Measurements from ENCODE around the gene PKIB. TPM values are rescaled to one million over a fixed set of nuclear protein-coding genes. Genes with fewer than 3 reads are reported as not detected.

PKIB gene
- polyA plus RNA-seq, 2 of the 4 experiments (the other 2 are of a cell fraction) = 0.37 to 1.5 TPM

DNA sequence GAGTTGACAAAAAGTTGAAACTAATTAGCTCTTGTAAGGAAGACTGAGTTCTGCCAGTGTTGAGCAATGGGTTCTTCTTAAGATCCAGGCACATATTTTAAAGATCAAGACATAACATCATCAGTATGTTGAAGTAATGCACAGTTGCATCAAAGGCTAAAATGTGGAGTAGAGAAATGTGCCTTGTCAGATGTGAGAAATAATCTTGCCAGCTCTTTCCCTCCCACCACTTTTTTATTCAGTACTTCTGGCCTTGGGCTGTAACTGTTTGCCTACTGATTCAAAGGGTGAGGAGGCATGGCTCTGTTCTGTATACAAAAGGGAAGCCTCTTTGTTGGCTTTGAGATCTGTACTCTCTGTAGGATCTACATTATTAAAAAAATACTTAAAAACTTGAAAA lies 13.1 kb downstream of the PKIB start:
- H3K4me1 ChIP-seq = peaks cover 3% of the 10 kb centered on the region; the same call in 1 of the 3 replicates
- POLR2A ChIA-PET = no interaction called here
- no peak overlapping the region for H3K4me2 ChIP-seq
- FAIRE-seq = no peak
- no peak for ATAC-seq
- CTCF ChIA-PET = no interaction called here
- TF ChIP-seq EP300 (IDR thresholded peaks at IDR 0.05) (no peak), FOSB (CRISPR knock-in tag; IDR thresholded peaks at IDR 0.05) (no peak), KDM1A (IDR thresholded peaks at IDR 0.05; ENCODE audit: low read depth) (no peak), BHLHE40 (IDR thresholded peaks at IDR 0.05; ENCODE audit: low read depth, low read length) (no peak), HES2 (IDR thresholded peaks at IDR 0.05) (no peak), EHMT2 (IDR thresholded peaks at IDR 0.05; ENCODE audit: low read depth) (no peak), MYC (IDR thresholded peaks at IDR 0.05; ENCODE audit: borderline replicate concordance, low read length) (no peak), POLR2A (IDR thresholded peaks at IDR 0.05; ENCODE audit: low read length) (no peak), HOXB13 (CRISPR knock-in tag; IDR thresholded peaks at IDR 0.05; ENCODE audit: low read depth) (no peak), GATA3 (IDR thresholded peaks at IDR 0.05; ENCODE audit: borderline replicate concordance) (no peak), JUNB (IDR thresholded peaks at IDR 0.05) (no peak), RARB (CRISPR knock-in tag; IDR thresholded peaks at IDR 0.05) (no peak), CEBPB (IDR thresholded peaks at IDR 0.05) (no peak), HDAC2 (IDR thresholded peaks at IDR 0.05) (no peak), KDM5A (IDR thresholded peaks at IDR 0.05) (no peak), E2F6 (IDR thresholded peaks at IDR 0.05; ENCODE audit: borderline replicate concordance, low read depth) (no peak), MAFK (IDR thresholded peaks at IDR 0.05; ENCODE audit: partially characterized antibody) (no peak), CHD4 (IDR thresholded peaks at IDR 0.05; ENCODE audit: borderline replicate concordance) (no peak)
- no peak overlapping the region for H3K27ac ChIP-seq
- H3K4me3 ChIP-seq = no peak overlapping the region
- no peaks in the 10 kb centered on the region for H3K9me3 ChIP-seq
- DNase-seq (ENCODE audit: low read depth in 1 of 2, low spot score in 1 of 2) = no peak

GRCh38 chr6:122624853-122625252 lies 14.6 kb downstream of the PKIB start:
- CTCF ChIA-PET = no interaction called here
- FAIRE-seq (no peak), ATAC-seq (no peak), DNase-seq (ENCODE audit: low read depth in 1 of 2, low spot score in 1 of 2) (no peak)
- Histone ChIP-seq H3K9me3 (no peaks in the 10 kb centered on the region), H3K4me3 (no peak overlapping the region), H3K4me1 (peaks cover 3% of the 10 kb centered on the region; the same call in 1 of the 3 replicates), H3K4me2 (no peak overlapping the region), H3K27ac (no peak overlapping the region)
- TF ChIP-seq HMGXB4 (CRISPR knock-in tag; IDR thresholded peaks at IDR 0.05; ENCODE audit: borderline replicate concordance) (no peak), MYC (IDR thresholded peaks at IDR 0.05; ENCODE audit: borderline replicate concordance, low read length) (no peak), HOXA7 (CRISPR knock-in tag; IDR thresholded peaks at IDR 0.05) (no peak), CEBPB (IDR thresholded peaks at IDR 0.05) (peak; percentile 18 to 50; a peak in 2 of 4 replicates)
- POLR2A ChIA-PET = no interaction called here
- 64% methylated on average over 2 of the region's 2 CpGs for WGBS (ENCODE audit: missing lambda C conversion rate)

- Histone ChIP-seq H3K4me1 (no peaks in the 10 kb centered on the region), H3K27ac (no peak overlapping the region), H3K4me3 (no peak overlapping the region), H3K9me3 (no peaks in the 10 kb centered on the region), H3K4me2 (no peak overlapping the region)
- POLR2A ChIA-PET = no interaction called here
- no peak for ATAC-seq
- DNase-seq (ENCODE audit: low read depth in 1 of 2, low spot score in 1 of 2) = no peak
- 0% methylated on average over 1 of the region's 1 CpG for WGBS (ENCODE audit: missing lambda C conversion rate)
- TF ChIP-seq HDAC2 (IDR thresholded peaks at IDR 0.05) (no peak), NFE2L2 (conservative IDR thresholded peaks at IDR 0.05; ENCODE audit: low read length) (no peak), EHF (CRISPR knock-in tag; IDR thresholded peaks at IDR 0.05) (no peak), EHMT2 (IDR thresholded peaks at IDR 0.05; ENCODE audit: low read depth) (no peak), CTCF (IDR thresholded peaks at IDR 0.05) (no peak), PHF8 (IDR thresholded peaks at IDR 0.05; ENCODE audit: borderline replicate concordance, low read depth) (no peak), CHD2 (IDR thresholded peaks at IDR 0.05; ENCODE audit: low read length, partially characterized antibody) (no peak), KDM1A (IDR thresholded peaks at IDR 0.05; ENCODE audit: low read depth) (no peak), HEYL (CRISPR knock-in tag; IDR thresholded peaks at IDR 0.05) (no peak), SREBF2 (IDR thresholded peaks at IDR 0.05) (no peak), ESRRA (IDR thresholded peaks at IDR 0.05; ENCODE audit: borderline replicate concordance, low read length) (no peak), HOXB13 (CRISPR knock-in tag; IDR thresholded peaks at IDR 0.05; ENCODE audit: low read depth) (no peak), EP300 (IDR thresholded peaks at IDR 0.05) (no peak), FOSL2 (IDR thresholded peaks at IDR 0.05) (no peak), FOSL2 (CRISPR knock-in tag; IDR thresholded peaks at IDR 0.05) (no peak)
- TF ChIP-seq, protein P1, sequence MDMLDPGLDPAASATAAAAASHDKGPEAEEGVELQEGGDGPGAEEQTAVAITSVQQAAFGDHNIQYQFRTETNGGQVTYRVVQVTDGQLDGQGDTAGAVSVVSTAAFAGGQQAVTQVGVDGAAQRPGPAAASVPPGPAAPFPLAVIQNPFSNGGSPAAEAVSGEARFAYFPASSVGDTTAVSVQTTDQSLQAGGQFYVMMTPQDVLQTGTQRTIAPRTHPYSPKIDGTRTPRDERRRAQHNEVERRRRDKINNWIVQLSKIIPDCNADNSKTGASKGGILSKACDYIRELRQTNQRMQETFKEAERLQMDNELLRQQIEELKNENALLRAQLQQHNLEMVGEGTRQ (IDR thresholded peaks at IDR 0.05) = no peak
- no peak for FAIRE-seq
- CTCF ChIA-PET = interaction anchor here (1.5 kb wide), 1 partner anchor 12 kb away, joined by 5 read pairs; no protein-coding TSS in a partner anchor
These were observed 18.5 kb downstream of the PKIB start for GRCh38 chr6:122628714-122629113.

All from A549 (cell line).